K562 (cell line): ENCODE results near the gene MRRF. TPM values are rescaled to one million over a fixed set of nuclear protein-coding genes. Genes with fewer than 3 reads are reported as not detected.

Source experiments
- BCL6 ChIP-seq: fragments of 250-450 bp; sonication (Bioruptor Pico); IDR thresholded peaks from 2 replicates; pipeline ENCODE4 v1.4.0; 2020
- CREM ChIP-seq: IDR thresholded peaks from 2 replicates; pipeline ENCODE4 v1.6.1; 2014; ENCODE audit warnings: antibody characterized with exemption, low read depth
- GABPB1 ChIP-seq: sonication (generic); formaldehyde crosslinking; IDR thresholded peaks from 2 replicates; pipeline ENCODE4 v1.8.0; 2022; ENCODE audit warnings: mild to moderate bottlenecking, missing genetic modification reagents
- KLF13 ChIP-seq: fragments of 450-650 bp; IDR thresholded peaks from 2 replicates; pipeline ENCODE4 v1.6.1; 2016; ENCODE audit warnings: missing genetic modification characterization, low read depth, mild to moderate bottlenecking, missing compliant biosample characterization, moderate library complexity, borderline replicate concordance
- PCBP2 ChIP-seq: fragments of 200-400 bp; formaldehyde crosslinking; IDR thresholded peaks from 2 replicates; pipeline ENCODE4 v1.6.1; 2018; ENCODE audit warnings: low read length, low read depth, mild to moderate bottlenecking, moderate library complexity; ENCODE audit not compliant: poor library complexity, severe bottlenecking
- SAFB ChIP-seq: fragments of 200-400 bp; formaldehyde crosslinking; IDR thresholded peaks from 2 replicates; pipeline ENCODE4 v1.6.1; 2017; ENCODE audit warnings: low read depth, low read length, borderline replicate concordance
- SMAD4 ChIP-seq: fragments of 250-450 bp; sonication (Bioruptor Pico); conservative IDR thresholded peaks from 2 replicates; pipeline ENCODE4 v1.8.0; 2021; ENCODE audit warnings: inconsistent platforms, mild to moderate bottlenecking, moderate library complexity
- SRSF7 ChIP-seq: fragments of 200-400 bp; formaldehyde crosslinking; optimal IDR thresholded peaks from 2 replicates; pipeline ENCODE3; 2017; ENCODE audit warnings: mild to moderate bottlenecking, low read depth, low read length
- ZNF184 ChIP-seq: sonication (generic); formaldehyde crosslinking; IDR thresholded peaks from 2 replicates; pipeline ENCODE4 v1.5.0; 2020; ENCODE audit warnings: missing genetic modification reagents
- ZNF583 ChIP-seq: fragments of 250-450 bp; sonication (Bioruptor Pico); IDR thresholded peaks from 2 replicates; pipeline ENCODE4 v1.4.0; 2020
- ZSCAN29 ChIP-seq: fragments of 450-650 bp; IDR thresholded peaks from 2 replicates; pipeline ENCODE4 v1.6.1; 2017
- polyA plus RNA-seq, 8 experiments: library from polyadenylated mRNA; depleted of rRNA in 4 of 8; stranded (reverse) in 5 of 8; unstranded in 3 of 8; fragments of >200 nt; fragmentation: Nextera tagmentation in 2 of 8; fragmentation: Illumina TruSeq in 1 of 8; extraction: Ambion mirVana in 2 of 8; extraction: Trizol in 1 of 8; gene quantifications; 2 replicates each; pipeline versions ENCODE4 v1.2.1 to v1.2.3, GENCODE V29; 2011 to 2014; ENCODE audit warnings: inconsistent platforms in 1 of 8, missing spikeins in 1 of 8
- total RNA-seq, 7 experiments: library from RNA; depleted of rRNA in 6 of 7; stranded (reverse); fragments of >200 nt in 6 of 7; fragmentation: Illumina TruSeq in 2 of 7; extraction: Trizol in 2 of 7; gene quantifications; 2 replicates each; pipeline versions ENCODE4 v1.2.1 to v1.2.3, GENCODE V29; 2011 to 2021; ENCODE audit warnings: low replicate concordance in 1 of 7
- TF ChIP-seq, protein P1 (sequence below), 2 experiments: fragments of 450-650 bp in 1 of 2; sonication (generic) in 1 of 2; formaldehyde crosslinking in 1 of 2; IDR thresholded peaks; 2 replicates each; pipeline versions ENCODE4 v1.7.1 to v1.9.0; 2016 to 2022; ENCODE audit warnings: inconsistent platforms in 1 of 2, mild to moderate bottlenecking in 1 of 2, missing genetic modification reagents in 1 of 2
- TF ChIP-seq, protein P2 (sequence below): sonication (generic); formaldehyde crosslinking; IDR thresholded peaks from 2 replicates; pipeline ENCODE4 v1.8.1; 2022; ENCODE audit warnings: missing genetic modification reagents
- TF ChIP-seq, protein P3 (sequence below): fragments of 450-650 bp; formaldehyde crosslinking; IDR thresholded peaks from 2 replicates; pipeline ENCODE4 v1.4.0; 2020; ENCODE audit warnings: mild to moderate bottlenecking, moderate library complexity
- TF ChIP-seq, protein P4 (sequence below): fragments of 250-450 bp; sonication (Bioruptor Pico); IDR thresholded peaks from 2 replicates; pipeline ENCODE4 v1.8.0; 2022; ENCODE audit warnings: moderate library complexity, mild to moderate bottlenecking, inconsistent platforms

Gene MRRF
- total and polyA plus RNA-seq, 9 of the 15 experiments (the other 6 are each of a cell fraction or from before 2014, with no cell fraction given) = 55.0 to 105 (median 81.2) TPM

DNA sequence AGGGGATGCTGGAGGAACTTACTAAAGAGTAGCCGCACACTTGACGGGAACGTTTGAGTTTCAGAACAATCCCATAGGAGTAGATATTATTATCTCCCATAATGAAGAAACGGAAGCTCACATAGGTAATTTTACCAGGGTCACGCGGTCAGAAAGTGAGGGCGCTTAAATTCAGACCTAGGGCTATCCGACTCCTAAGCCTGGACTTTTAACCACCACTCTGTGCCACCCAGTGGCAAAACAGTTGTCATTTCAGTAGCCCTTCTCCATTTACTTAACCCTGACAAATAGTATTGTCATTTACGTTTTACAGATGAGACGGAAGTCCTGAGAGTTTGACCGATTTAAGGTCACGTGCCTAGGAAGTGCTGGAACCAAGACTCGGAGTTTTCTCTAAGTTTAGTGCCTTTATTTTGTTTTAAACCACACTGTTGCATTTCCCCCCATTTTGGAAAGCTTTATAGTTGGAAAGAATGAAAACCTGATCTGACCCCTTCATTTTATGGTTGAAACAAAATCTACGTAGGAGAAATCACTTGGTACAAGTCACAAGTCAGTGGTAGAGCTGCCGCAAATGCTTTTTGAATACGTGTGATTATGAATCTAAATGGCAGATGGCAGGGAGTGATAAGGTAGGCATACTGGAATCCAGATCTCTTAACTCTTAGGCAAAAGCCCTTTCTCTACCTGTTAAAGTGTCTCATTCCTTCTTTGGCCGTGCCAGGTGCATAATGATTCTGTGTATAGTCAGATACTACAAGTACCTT lies 650 bp downstream of the MRRF start (continued):
- TF ChIP-seq, protein P1, sequence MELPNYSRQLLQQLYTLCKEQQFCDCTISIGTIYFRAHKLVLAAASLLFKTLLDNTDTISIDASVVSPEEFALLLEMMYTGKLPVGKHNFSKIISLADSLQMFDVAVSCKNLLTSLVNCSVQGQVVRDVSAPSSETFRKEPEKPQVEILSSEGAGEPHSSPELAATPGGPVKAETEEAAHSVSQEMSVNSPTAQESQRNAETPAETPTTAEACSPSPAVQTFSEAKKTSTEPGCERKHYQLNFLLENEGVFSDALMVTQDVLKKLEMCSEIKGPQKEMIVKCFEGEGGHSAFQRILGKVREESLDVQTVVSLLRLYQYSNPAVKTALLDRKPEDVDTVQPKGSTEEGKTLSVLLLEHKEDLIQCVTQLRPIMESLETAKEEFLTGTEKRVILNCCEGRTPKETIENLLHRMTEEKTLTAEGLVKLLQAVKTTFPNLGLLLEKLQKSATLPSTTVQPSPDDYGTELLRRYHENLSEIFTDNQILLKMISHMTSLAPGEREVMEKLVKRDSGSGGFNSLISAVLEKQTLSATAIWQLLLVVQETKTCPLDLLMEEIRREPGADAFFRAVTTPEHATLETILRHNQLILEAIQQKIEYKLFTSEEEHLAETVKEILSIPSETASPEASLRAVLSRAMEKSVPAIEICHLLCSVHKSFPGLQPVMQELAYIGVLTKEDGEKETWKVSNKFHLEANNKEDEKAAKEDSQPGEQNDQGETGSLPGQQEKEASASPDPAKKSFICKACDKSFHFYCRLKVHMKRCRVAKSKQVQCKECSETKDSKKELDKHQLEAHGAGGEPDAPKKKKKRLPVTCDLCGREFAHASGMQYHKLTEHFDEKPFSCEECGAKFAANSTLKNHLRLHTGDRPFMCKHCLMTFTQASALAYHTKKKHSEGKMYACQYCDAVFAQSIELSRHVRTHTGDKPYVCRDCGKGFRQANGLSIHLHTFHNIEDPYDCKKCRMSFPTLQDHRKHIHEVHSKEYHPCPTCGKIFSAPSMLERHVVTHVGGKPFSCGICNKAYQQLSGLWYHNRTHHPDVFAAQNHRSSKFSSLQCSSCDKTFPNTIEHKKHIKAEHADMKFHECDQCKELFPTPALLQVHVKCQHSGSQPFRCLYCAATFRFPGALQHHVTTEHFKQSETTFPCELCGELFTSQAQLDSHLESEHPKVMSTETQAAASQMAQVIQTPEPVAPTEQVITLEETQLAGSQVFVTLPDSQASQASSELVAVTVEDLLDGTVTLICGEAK (IDR thresholded peaks at IDR 0.05) = no peak
- TF ChIP-seq, protein P1 (CRISPR knock-in tag; IDR thresholded peaks at IDR 0.05) = no peak
- TF ChIP-seq ZSCAN29 = no peak
- TF ChIP-seq SAFB = no peak
- TF ChIP-seq, protein P2, sequence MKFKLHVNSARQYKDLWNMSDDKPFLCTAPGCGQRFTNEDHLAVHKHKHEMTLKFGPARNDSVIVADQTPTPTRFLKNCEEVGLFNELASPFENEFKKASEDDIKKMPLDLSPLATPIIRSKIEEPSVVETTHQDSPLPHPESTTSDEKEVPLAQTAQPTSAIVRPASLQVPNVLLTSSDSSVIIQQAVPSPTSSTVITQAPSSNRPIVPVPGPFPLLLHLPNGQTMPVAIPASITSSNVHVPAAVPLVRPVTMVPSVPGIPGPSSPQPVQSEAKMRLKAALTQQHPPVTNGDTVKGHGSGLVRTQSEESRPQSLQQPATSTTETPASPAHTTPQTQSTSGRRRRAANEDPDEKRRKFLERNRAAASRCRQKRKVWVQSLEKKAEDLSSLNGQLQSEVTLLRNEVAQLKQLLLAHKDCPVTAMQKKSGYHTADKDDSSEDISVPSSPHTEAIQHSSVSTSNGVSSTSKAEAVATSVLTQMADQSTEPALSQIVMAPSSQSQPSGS (CRISPR knock-in tag) = no peak
- no peak for TF ChIP-seq PCBP2
- TF ChIP-seq KLF13 = no peak
- TF ChIP-seq SMAD4 = no peak
- TF ChIP-seq ZNF184 (CRISPR knock-in tag) = no peak
- no peak for TF ChIP-seq ZNF583
- TF ChIP-seq, protein P3, sequence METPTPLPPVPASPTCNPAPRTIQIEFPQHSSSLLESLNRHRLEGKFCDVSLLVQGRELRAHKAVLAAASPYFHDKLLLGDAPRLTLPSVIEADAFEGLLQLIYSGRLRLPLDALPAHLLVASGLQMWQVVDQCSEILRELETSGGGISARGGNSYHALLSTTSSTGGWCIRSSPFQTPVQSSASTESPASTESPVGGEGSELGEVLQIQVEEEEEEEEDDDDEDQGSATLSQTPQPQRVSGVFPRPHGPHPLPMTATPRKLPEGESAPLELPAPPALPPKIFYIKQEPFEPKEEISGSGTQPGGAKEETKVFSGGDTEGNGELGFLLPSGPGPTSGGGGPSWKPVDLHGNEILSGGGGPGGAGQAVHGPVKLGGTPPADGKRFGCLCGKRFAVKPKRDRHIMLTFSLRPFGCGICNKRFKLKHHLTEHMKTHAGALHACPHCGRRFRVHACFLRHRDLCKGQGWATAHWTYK (CRISPR knock-in tag) = no peak
- no peak for TF ChIP-seq SRSF7
- TF ChIP-seq BCL6 (CRISPR knock-in tag) = no peak
- TF ChIP-seq, protein P4, sequence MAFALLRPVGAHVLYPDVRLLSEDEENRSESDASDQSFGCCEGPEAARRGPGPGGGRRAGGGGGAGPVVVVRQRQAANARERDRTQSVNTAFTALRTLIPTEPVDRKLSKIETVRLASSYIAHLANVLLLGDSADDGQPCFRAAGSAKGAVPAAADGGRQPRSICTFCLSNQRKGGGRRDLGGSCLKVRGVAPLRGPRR (CRISPR knock-in tag) = no peak
- peak; percentile 95 for TF ChIP-seq CREM
- TF ChIP-seq GABPB1 (CRISPR knock-in tag) = no peak
